Measurements from ENCODE around the gene PRKAR2B. TPM values are rescaled to one million over a fixed set of nuclear protein-coding genes. Genes with fewer than 3 reads are reported as not detected.

Gene PRKAR2B
- total and polyA plus RNA-seq, 2 experiments from 2014 or later = 42.3 to 70.4 TPM

DNA sequence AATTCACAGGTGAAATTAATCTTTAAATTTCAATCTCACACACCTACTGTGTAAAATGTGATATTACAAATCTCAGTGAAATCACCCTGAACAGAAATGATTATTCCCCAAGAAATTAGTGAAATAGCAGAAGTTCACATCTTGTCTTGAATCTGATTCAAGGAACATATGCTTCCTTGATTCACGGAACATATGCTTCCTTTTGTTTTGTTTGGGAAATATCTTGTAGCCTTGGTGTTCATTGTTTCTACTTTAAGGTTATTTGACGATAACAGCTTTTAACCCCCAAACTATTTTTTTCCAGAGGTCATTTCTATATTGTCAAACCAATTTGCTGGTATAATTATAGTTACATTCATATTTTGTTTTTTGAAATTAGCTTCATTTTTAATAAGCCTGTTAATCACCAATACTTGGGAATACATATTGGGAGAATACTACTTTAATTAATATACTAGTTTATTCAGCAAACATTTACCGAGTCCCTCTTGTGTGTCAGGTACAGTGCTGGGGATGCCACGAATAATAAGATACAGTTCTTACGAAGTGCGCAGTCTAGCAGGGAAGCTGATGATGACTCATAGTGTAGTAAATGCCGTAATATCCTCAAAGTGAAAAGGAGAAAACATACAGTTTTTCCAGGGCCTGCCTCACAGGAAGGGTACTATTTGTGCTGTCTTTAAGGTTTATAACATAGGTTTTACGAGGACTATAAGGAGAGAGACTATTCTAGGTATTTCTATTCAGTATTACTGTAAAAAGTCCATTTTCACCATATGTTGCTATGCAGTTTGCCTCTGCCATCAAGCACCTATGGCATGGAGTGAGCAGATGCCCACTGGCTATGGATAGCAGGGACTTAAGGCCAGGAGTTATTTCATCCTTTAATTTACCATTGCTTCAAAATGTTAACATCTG lies 32.5 kb downstream of the PRKAR2B start:
- no peak overlapping the region for H3K27ac ChIP-seq
- peak in 1 of 2 donors; percentile 7 for DNase-seq (ENCODE audit: low read depth in 1 of 2, low spot score in 1 of 2)
- H3K36me3 ChIP-seq = no peaks in the 10 kb centered on the region
- TF ChIP-seq, protein P1, sequence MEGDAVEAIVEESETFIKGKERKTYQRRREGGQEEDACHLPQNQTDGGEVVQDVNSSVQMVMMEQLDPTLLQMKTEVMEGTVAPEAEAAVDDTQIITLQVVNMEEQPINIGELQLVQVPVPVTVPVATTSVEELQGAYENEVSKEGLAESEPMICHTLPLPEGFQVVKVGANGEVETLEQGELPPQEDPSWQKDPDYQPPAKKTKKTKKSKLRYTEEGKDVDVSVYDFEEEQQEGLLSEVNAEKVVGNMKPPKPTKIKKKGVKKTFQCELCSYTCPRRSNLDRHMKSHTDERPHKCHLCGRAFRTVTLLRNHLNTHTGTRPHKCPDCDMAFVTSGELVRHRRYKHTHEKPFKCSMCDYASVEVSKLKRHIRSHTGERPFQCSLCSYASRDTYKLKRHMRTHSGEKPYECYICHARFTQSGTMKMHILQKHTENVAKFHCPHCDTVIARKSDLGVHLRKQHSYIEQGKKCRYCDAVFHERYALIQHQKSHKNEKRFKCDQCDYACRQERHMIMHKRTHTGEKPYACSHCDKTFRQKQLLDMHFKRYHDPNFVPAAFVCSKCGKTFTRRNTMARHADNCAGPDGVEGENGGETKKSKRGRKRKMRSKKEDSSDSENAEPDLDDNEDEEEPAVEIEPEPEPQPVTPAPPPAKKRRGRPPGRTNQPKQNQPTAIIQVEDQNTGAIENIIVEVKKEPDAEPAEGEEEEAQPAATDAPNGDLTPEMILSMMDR (IDR thresholded peaks at IDR 0.05; ENCODE audit: low read depth, low read length) = no peak
- no peaks in the 10 kb centered on the region for H3K27me3 ChIP-seq
- no peak overlapping the region for H3K4me3 ChIP-seq
- peaks cover 12% of the 10 kb centered on the region for H3K4me1 ChIP-seq (ENCODE audit: low read depth)
- H3K9me3 ChIP-seq (ENCODE audit: low read depth) = no peaks in the 10 kb centered on the region

DNA sequence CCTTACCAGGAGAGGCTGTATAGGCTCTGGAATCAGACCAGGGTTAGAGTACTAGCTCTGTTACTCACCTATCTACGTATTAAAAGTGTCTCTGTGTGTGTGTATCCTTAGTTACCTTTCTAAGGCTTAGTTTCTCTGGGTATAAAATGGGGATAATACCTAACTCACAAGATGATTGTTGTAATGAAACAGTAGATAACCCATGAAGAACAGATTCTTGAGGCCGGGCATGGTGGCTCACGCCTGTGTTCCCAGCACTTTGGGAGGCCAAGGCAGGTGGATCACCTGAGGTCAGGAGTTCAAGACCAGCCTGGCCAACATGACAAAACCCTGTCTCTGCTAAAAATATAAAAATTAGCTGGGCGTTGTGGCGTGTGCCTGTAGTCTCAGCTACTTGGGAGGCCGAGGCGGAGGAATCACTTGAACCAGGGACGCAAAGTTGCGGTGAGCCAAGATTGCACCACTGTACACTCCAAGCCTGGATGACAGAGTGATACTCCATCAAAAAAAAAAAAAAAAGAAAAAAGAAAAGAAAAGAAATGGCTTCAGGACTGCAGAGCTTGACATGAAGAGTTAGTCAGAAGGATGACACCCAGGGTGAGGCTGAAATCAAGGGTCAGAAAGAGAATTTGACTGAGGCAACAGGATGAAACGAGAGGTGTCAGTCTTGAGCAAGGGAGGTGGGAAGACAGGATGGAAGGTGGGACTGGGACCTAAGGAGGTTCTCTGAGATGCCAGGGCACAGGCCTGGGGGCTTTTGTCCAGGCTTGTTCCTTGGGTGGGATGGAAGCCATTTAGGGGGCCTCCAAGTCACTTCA lies 33.4 kb downstream of the PRKAR2B start:
- H3K9me3 ChIP-seq (ENCODE audit: low read depth) = no peaks in the 10 kb centered on the region
- TF ChIP-seq, protein P1 (IDR thresholded peaks at IDR 0.05; ENCODE audit: low read depth, low read length) = no peak
- no peak overlapping the region for H3K4me3 ChIP-seq
- H3K36me3 ChIP-seq = no peaks in the 10 kb centered on the region
- no peak for DNase-seq (ENCODE audit: low read depth in 1 of 2, low spot score in 1 of 2)
- H3K27me3 ChIP-seq = no peaks in the 10 kb centered on the region
- no peak overlapping the region for H3K27ac ChIP-seq
- H3K4me1 ChIP-seq (ENCODE audit: low read depth) = peaks cover 15% of the 10 kb centered on the region

DNA sequence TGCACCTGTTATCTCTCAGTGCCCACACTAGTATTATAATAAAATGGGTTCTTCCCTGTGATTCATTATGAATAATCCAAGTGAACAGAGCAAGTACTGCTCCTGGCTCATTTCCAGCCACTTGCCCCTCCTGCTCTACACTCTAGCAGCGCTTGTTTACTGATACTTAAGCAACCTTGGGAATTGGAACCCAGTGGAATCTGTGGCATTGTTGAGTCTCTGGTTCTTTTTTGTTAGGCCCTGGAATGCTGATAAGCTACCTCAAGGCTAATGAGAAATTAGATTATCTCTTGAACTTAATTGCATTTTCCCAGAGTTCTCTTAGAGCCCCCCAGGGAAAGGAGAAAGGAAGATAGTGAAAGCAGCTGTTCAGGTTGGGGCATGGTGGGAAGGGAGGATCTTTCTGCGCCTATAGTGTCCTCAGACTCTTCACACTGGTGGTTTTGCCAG lies 34.0 kb downstream of the PRKAR2B start:
- Histone ChIP-seq H3K36me3 (no peaks in the 10 kb centered on the region), H3K27ac (no peak overlapping the region), H3K4me1 (ENCODE audit: low read depth) (peaks cover 15% of the 10 kb centered on the region), H3K27me3 (no peaks in the 10 kb centered on the region), H3K9me3 (ENCODE audit: low read depth) (no peaks in the 10 kb centered on the region), H3K4me3 (no peak overlapping the region)
- TF ChIP-seq, protein P1 (IDR thresholded peaks at IDR 0.05; ENCODE audit: low read depth, low read length) = no peak
- peak; percentile 22 to 52 for DNase-seq (ENCODE audit: low read depth in 1 of 2, low spot score in 1 of 2)

DNA sequence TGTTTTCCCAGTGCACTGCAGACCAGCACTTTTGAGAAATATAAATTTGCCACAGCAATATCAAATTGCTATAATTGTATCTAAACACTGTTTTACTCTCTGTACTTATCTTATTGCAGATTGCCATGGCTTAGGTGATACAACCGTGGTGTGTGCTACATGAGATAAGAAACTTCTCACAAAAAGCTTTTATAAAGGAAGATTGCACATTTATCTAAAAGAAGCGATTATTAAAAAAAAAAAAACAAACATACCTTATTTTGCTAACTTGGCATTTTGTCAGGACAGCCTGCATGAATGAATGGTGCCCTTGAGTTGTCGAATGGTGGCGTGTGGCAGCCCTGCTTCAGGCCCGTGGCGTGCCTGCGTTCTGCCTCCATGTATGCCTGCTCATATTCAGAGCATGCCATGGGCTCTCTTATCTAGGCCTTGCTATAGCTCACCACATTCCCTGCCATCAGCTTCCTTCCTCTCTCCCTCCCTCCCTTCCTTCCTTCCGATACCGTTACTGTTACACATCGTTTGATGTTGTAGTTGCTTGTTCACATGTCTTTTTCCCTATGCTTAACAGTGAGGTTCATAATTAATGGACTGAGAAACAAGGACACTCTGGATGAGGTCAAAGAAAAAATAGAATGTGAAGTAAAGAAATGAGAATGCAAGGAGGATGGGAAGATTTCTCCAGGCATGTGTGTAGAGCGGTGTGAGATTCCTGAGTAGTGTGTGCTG lies 34.9 kb downstream of the PRKAR2B start:
- Histone ChIP-seq H3K4me3 (no peak overlapping the region), H3K27ac (no peak overlapping the region), H3K36me3 (no peaks in the 10 kb centered on the region), H3K9me3 (ENCODE audit: low read depth) (no peaks in the 10 kb centered on the region), H3K4me1 (ENCODE audit: low read depth) (peaks cover 15% of the 10 kb centered on the region), H3K27me3 (no peaks in the 10 kb centered on the region)
- TF ChIP-seq, protein P1 (IDR thresholded peaks at IDR 0.05; ENCODE audit: low read depth, low read length) = no peak
- no peak for DNase-seq (ENCODE audit: low read depth in 1 of 2, low spot score in 1 of 2)

DNA sequence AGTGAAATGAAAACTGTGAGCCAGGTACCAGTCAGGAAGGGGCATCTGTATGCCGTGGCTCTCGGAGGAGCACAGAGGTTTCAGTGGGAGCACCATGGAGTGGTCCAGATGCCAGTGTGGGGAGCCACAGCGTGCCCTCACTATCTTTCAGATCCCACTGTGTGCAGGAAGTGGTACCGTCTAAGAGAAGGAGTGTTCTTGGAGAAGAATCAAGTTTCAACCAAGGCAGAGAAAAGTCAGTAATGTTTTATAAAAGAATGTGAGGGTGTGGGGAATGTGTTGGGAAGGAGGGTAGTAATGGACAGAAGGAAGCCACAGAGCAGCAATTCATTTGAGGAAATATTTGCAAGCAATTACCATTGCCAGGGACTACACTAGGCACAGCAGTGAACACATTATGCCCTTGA lies 35.6 kb downstream of the PRKAR2B start:
- no peak for DNase-seq (ENCODE audit: low read depth in 1 of 2, low spot score in 1 of 2)
- peak overlapping the region; percentile 38 for H3K27ac ChIP-seq
- TF ChIP-seq, protein P1 (IDR thresholded peaks at IDR 0.05; ENCODE audit: low read depth, low read length) = no peak
- no peaks in the 10 kb centered on the region for H3K9me3 ChIP-seq (ENCODE audit: low read depth)
- H3K4me3 ChIP-seq = no peak overlapping the region
- H3K36me3 ChIP-seq = no peaks in the 10 kb centered on the region
- peaks cover 15% of the 10 kb centered on the region for H3K4me1 ChIP-seq (ENCODE audit: low read depth)
- H3K27me3 ChIP-seq = no peaks in the 10 kb centered on the region
